Measurements from ENCODE around the gene ARID4B.

DNA sequence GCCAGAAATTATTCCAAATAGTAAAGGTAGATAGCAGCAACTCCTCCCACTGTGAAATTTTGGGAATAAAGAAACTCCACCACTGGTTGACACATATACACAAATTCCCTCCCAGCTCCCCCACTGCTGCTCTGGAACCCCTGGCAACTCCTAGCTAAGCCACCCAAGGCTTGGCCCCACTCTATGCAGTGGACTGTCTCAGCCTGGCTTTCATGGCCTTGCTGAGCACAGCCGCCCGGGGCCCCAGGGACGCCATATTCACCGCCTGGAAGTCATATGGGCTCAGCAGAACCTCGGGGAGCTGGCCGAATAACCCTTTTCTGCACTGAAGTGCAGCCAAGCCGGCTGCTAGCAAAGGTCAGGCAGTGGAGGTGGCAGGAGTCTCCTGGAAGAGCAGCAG is 151.5 kb downstream of the ARID4B start:
- TF ChIP-seq, protein P1, sequence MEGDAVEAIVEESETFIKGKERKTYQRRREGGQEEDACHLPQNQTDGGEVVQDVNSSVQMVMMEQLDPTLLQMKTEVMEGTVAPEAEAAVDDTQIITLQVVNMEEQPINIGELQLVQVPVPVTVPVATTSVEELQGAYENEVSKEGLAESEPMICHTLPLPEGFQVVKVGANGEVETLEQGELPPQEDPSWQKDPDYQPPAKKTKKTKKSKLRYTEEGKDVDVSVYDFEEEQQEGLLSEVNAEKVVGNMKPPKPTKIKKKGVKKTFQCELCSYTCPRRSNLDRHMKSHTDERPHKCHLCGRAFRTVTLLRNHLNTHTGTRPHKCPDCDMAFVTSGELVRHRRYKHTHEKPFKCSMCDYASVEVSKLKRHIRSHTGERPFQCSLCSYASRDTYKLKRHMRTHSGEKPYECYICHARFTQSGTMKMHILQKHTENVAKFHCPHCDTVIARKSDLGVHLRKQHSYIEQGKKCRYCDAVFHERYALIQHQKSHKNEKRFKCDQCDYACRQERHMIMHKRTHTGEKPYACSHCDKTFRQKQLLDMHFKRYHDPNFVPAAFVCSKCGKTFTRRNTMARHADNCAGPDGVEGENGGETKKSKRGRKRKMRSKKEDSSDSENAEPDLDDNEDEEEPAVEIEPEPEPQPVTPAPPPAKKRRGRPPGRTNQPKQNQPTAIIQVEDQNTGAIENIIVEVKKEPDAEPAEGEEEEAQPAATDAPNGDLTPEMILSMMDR (IDR thresholded peaks at IDR 0.05), result no peak
- TF ChIP-seq POLR2A (IDR thresholded peaks at IDR 0.05), result no peak

Data from Peyer's patch (tissue), 4 donors.